Neural cell (in vitro differentiated cells): ENCODE measurements around the gene MBNL2.

Experiments used
- EP300 ChIP-seq: fragments of 450-650 bp; conservative IDR thresholded peaks from 2 replicates; pipeline ENCODE4 v1.6.1; 2014; ENCODE audit warnings: antibody characterized with exemption, mild to moderate bottlenecking, moderate library complexity; ENCODE audit not compliant: poor library complexity, severe bottlenecking
- EZH2 ChIP-seq: fragments of 200-600, 300-800 bp; shearing (Covaris generic), sonication (generic); IDR thresholded peaks from 2 replicates; pipeline ENCODE4 v1.6.1; 2014; ENCODE audit warnings: antibody characterized with exemption, low read length, borderline replicate concordance, mild to moderate bottlenecking; ENCODE audit not compliant: insufficient read depth, poor library complexity, severe bottlenecking
- MXI1 ChIP-seq: fragments of 450-650 bp; conservative IDR thresholded peaks from 2 replicates; pipeline ENCODE4 v1.6.1; 2014; ENCODE audit warnings: antibody characterized with exemption, mild to moderate bottlenecking; ENCODE audit not compliant: poor library complexity, severe bottlenecking
- POLR2AphosphoS5 ChIP-seq: IDR thresholded peaks from 2 replicates; pipeline ENCODE4 v1.6.1; 2012
- RAD21 ChIP-seq: fragments of 450-650 bp; conservative IDR thresholded peaks from 2 replicates; pipeline ENCODE4 v1.6.1; 2014; ENCODE audit warnings: antibody characterized with exemption, mild to moderate bottlenecking, moderate library complexity
- SMC3 ChIP-seq: fragments of 450-650 bp; conservative IDR thresholded peaks from 2 replicates; pipeline ENCODE4 v1.6.1; 2014; ENCODE audit warnings: antibody characterized with exemption, mild to moderate bottlenecking, moderate library complexity; ENCODE audit not compliant: poor library complexity
- TAF1 ChIP-seq: IDR thresholded peaks from 2 replicates; pipeline ENCODE4 v1.6.1; 2012; ENCODE audit warnings: low read depth
- TF ChIP-seq, protein P1 (sequence below): fragments of 450-650 bp; IDR thresholded peaks from 2 replicates; pipeline ENCODE4 v1.5.1; 2014; ENCODE audit warnings: antibody characterized with exemption, mild to moderate bottlenecking, moderate library complexity; ENCODE audit not compliant: poor library complexity, severe bottlenecking
- TF ChIP-seq, protein P2 (sequence below): IDR thresholded peaks from 2 replicates; pipeline ENCODE4 v1.6.1; 2012; ENCODE audit warnings: borderline replicate concordance

DNA sequence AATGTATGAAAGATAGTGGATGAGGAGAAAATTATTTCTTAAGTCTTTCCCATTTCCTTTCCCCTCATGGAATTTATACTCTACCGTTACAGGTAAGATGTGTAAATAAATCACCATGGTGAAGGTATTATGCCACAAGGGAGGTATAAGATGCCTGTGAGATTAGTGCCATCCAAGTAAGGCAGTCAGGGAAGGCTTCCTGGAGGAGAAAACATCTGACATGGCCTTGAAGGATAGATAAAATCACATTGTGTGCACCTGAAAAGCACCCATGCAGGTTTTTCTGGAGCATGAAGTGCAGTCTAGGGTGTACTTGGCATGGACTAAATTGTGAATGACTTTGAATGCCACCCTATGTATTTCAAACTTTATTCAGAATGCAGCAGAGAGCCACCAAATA, 15.3 kb downstream of the MBNL2 start:
- no peak for TF ChIP-seq MXI1
- TF ChIP-seq, protein P1, sequence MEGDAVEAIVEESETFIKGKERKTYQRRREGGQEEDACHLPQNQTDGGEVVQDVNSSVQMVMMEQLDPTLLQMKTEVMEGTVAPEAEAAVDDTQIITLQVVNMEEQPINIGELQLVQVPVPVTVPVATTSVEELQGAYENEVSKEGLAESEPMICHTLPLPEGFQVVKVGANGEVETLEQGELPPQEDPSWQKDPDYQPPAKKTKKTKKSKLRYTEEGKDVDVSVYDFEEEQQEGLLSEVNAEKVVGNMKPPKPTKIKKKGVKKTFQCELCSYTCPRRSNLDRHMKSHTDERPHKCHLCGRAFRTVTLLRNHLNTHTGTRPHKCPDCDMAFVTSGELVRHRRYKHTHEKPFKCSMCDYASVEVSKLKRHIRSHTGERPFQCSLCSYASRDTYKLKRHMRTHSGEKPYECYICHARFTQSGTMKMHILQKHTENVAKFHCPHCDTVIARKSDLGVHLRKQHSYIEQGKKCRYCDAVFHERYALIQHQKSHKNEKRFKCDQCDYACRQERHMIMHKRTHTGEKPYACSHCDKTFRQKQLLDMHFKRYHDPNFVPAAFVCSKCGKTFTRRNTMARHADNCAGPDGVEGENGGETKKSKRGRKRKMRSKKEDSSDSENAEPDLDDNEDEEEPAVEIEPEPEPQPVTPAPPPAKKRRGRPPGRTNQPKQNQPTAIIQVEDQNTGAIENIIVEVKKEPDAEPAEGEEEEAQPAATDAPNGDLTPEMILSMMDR, result no peak
- TF ChIP-seq TAF1, result no peak
- TF ChIP-seq EZH2, result no peak
- TF ChIP-seq POLR2AphosphoS5, result no peak
- TF ChIP-seq RAD21, result no peak
- no peak for TF ChIP-seq EP300
- TF ChIP-seq, protein P2, sequence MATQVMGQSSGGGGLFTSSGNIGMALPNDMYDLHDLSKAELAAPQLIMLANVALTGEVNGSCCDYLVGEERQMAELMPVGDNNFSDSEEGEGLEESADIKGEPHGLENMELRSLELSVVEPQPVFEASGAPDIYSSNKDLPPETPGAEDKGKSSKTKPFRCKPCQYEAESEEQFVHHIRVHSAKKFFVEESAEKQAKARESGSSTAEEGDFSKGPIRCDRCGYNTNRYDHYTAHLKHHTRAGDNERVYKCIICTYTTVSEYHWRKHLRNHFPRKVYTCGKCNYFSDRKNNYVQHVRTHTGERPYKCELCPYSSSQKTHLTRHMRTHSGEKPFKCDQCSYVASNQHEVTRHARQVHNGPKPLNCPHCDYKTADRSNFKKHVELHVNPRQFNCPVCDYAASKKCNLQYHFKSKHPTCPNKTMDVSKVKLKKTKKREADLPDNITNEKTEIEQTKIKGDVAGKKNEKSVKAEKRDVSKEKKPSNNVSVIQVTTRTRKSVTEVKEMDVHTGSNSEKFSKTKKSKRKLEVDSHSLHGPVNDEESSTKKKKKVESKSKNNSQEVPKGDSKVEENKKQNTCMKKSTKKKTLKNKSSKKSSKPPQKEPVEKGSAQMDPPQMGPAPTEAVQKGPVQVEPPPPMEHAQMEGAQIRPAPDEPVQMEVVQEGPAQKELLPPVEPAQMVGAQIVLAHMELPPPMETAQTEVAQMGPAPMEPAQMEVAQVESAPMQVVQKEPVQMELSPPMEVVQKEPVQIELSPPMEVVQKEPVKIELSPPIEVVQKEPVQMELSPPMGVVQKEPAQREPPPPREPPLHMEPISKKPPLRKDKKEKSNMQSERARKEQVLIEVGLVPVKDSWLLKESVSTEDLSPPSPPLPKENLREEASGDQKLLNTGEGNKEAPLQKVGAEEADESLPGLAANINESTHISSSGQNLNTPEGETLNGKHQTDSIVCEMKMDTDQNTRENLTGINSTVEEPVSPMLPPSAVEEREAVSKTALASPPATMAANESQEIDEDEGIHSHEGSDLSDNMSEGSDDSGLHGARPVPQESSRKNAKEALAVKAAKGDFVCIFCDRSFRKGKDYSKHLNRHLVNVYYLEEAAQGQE, result no peak
- no peak for TF ChIP-seq SMC3
